ENCODE measurements around the gene TBC1D14. TPM values are rescaled to one million over a fixed set of nuclear protein-coding genes. Genes with fewer than 3 reads are reported as not detected.
A peak's percentile ranks its signal among the peaks of the same experiment; 100 is the strongest.

TBC1D14 gene
- total and polyA plus RNA-seq, 9 of the 15 experiments (the other 6 are each of a cell fraction or from before 2014, with no cell fraction given), result 2.1 to 59.6 (median 44.8) TPM

DNA sequence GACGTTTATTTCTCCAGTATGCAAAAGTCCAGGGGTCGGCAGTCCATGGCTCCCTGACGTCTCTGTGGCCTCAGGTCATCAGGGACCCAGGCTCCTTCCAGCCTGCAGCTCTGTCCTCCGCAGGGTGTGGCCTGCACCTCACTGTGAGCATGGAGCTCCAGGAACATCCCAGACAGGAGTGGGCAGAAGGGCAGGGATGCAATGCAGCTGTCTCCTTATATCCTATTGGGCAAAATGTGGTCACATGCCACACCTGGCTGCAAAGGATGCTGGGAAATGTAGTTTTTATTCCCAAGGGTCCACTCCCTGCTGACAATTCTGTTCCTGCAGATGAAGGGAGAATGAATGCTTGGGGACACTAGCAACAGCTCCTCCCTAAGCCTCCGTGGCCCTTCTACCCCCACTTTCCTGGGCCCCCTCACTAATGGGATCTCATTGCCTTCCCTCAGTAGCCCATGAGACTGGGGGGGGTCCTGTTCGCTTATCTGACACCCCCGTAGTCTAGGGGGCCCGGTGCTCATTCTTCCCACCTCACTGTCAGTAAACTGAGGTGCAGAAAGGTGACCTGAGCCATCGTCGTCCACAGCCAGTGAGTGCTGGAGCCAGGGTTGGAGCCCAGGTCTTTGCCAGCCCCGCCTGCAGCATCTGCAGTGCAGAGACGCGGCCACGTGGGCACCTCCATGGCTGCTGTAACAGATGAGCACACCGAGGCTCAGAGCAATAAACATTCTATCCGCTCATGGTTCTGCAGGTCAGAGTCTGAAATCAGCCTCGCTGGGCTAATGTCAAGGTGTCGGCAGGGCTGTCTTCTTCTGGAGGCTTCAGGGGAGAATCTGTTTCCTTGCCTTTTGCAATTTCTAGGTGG is 164.1 kb downstream of the TBC1D14 start (continued):
- TF ChIP-seq, protein P1, sequence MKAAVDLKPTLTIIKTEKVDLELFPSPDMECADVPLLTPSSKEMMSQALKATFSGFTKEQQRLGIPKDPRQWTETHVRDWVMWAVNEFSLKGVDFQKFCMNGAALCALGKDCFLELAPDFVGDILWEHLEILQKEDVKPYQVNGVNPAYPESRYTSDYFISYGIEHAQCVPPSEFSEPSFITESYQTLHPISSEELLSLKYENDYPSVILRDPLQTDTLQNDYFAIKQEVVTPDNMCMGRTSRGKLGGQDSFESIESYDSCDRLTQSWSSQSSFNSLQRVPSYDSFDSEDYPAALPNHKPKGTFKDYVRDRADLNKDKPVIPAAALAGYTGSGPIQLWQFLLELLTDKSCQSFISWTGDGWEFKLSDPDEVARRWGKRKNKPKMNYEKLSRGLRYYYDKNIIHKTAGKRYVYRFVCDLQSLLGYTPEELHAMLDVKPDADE (conservative IDR thresholded peaks at IDR 0.05; ENCODE audit: control insufficient read depth, low read depth, low read length), result peak; percentile 60
- TF ChIP-seq PCBP2 (IDR thresholded peaks at IDR 0.05; ENCODE audit: low read depth, low read length, poor library complexity, severe bottlenecking), result no peak
- TF ChIP-seq, protein P2, sequence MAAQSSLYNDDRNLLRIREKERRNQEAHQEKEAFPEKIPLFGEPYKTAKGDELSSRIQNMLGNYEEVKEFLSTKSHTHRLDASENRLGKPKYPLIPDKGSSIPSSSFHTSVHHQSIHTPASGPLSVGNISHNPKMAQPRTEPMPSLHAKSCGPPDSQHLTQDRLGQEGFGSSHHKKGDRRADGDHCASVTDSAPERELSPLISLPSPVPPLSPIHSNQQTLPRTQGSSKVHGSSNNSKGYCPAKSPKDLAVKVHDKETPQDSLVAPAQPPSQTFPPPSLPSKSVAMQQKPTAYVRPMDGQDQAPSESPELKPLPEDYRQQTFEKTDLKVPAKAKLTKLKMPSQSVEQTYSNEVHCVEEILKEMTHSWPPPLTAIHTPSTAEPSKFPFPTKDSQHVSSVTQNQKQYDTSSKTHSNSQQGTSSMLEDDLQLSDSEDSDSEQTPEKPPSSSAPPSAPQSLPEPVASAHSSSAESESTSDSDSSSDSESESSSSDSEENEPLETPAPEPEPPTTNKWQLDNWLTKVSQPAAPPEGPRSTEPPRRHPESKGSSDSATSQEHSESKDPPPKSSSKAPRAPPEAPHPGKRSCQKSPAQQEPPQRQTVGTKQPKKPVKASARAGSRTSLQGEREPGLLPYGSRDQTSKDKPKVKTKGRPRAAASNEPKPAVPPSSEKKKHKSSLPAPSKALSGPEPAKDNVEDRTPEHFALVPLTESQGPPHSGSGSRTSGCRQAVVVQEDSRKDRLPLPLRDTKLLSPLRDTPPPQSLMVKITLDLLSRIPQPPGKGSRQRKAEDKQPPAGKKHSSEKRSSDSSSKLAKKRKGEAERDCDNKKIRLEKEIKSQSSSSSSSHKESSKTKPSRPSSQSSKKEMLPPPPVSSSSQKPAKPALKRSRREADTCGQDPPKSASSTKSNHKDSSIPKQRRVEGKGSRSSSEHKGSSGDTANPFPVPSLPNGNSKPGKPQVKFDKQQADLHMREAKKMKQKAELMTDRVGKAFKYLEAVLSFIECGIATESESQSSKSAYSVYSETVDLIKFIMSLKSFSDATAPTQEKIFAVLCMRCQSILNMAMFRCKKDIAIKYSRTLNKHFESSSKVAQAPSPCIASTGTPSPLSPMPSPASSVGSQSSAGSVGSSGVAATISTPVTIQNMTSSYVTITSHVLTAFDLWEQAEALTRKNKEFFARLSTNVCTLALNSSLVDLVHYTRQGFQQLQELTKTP (IDR thresholded peaks at IDR 0.05; ENCODE audit: low read depth in 1 of 2, partially characterized antibody in 2 of 2), result peak in 1 of 2 experiments; percentile 78
- TF ChIP-seq ZNF644 (tag; IDR thresholded peaks at IDR 0.05; ENCODE audit: low read depth), result no peak
- TF ChIP-seq TARDBP (IDR thresholded peaks at IDR 0.05), result no peak
- TF ChIP-seq SIRT6 (IDR thresholded peaks at IDR 0.05; ENCODE audit: low read depth, low read length), result no peak
- peak; percentile 82 to 87 for TF ChIP-seq SIX5 (IDR thresholded peaks at IDR 0.05; ENCODE audit: borderline replicate concordance in 1 of 2, insufficient read depth in 1 of 2, low read depth in 1 of 2, low read length in 2 of 2)
- TF ChIP-seq FOXA3 (CRISPR knock-in tag; conservative IDR thresholded peaks at IDR 0.05 in 1 of 2, IDR thresholded peaks at IDR 0.05 in 1 of 2), result no peak
- no peak for TF ChIP-seq HNRNPL (IDR thresholded peaks at IDR 0.05; ENCODE audit: low read depth, low read length)
- TF ChIP-seq ZBED1 (IDR thresholded peaks at IDR 0.05), result no peak
- no peak for TF ChIP-seq ZNF140 (CRISPR knock-in tag; IDR thresholded peaks at IDR 0.05)
- no peak for TF ChIP-seq CHD1 (IDR thresholded peaks at IDR 0.05; ENCODE audit: low read length)
- TF ChIP-seq NFYB (IDR thresholded peaks at IDR 0.05; ENCODE audit: extremely low read depth, insufficient read length), result peak; percentile 78
- peak; percentile 49; the same call in 1 of the 2 replicates for TF ChIP-seq ZNF766 (CRISPR knock-in tag; conservative IDR thresholded peaks at IDR 0.05)
- no peak for TF ChIP-seq TRIM28 (IDR thresholded peaks at IDR 0.05)
- TF ChIP-seq FOS (IDR thresholded peaks at IDR 0.05; ENCODE audit: extremely low read depth, insufficient read length), result peak; percentile 46
- TF ChIP-seq ZNF282 (CRISPR knock-in tag; IDR thresholded peaks at IDR 0.05), result no peak
- TF ChIP-seq, protein P3, sequence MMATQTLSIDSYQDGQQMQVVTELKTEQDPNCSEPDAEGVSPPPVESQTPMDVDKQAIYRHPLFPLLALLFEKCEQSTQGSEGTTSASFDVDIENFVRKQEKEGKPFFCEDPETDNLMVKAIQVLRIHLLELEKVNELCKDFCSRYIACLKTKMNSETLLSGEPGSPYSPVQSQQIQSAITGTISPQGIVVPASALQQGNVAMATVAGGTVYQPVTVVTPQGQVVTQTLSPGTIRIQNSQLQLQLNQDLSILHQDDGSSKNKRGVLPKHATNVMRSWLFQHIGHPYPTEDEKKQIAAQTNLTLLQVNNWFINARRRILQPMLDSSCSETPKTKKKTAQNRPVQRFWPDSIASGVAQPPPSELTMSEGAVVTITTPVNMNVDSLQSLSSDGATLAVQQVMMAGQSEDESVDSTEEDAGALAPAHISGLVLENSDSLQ (IDR thresholded peaks at IDR 0.05), result no peak
- TF ChIP-seq SPI1 (IDR thresholded peaks at IDR 0.05; ENCODE audit: borderline replicate concordance, low read depth, low read length), result no peak
- no peak for TF ChIP-seq SMARCA4 (IDR thresholded peaks at IDR 0.05)
- TF ChIP-seq ZNF212 (CRISPR knock-in tag; IDR thresholded peaks at IDR 0.05), result no peak
- no peak for TF ChIP-seq RBM34 (IDR thresholded peaks at IDR 0.05; ENCODE audit: borderline replicate concordance, insufficient read depth, low read length)
- no peak for TF ChIP-seq HMG20B (CRISPR knock-in tag; IDR thresholded peaks at IDR 0.05)

All from K562 (cell line).